GM12891 (cell line): ENCODE data around the gene ATXN1.
A peak's percentile ranks its signal among the peaks of the same experiment; 100 is the strongest.

ENCODE experiments used
- PAX5 ChIP-seq: IDR thresholded peaks from 2 replicates; pipeline ENCODE4 v1.6.1; 2011; ENCODE audit warnings: low read length, moderate library complexity, mild to moderate bottlenecking; ENCODE audit not compliant: insufficient read depth, severe bottlenecking
- POLR2A ChIP-seq: IDR thresholded peaks from 2 replicates; pipeline ENCODE4 v1.6.1; 2011; ENCODE audit warnings: low read depth, low read length, control low read depth
- POLR2AphosphoS5 ChIP-seq: IDR thresholded peaks from 2 replicates; pipeline ENCODE4 v1.6.1; 2011; ENCODE audit warnings: low read depth, low read length, control low read depth
- POU2F2 ChIP-seq: IDR thresholded peaks from 2 replicates; pipeline ENCODE4 v1.6.1; 2011; ENCODE audit warnings: low read depth, mild to moderate bottlenecking, control low read depth, low read length, moderate library complexity
- SPI1 ChIP-seq: IDR thresholded peaks from 2 replicates; pipeline ENCODE4 v1.6.1; 2011; ENCODE audit warnings: low read depth, low read length, control low read depth
- TAF1 ChIP-seq: IDR thresholded peaks from 2 replicates; pipeline ENCODE4 v1.6.1; 2011; ENCODE audit warnings: low read depth, low read length, control low read depth

GRCh38 chr6:16761471-16762267 lies 409 bp upstream of the ATXN1 start:
- TF ChIP-seq POLR2A (no peak), POLR2AphosphoS5 (peak; percentile 61), TAF1 (no peak), SPI1 (no peak), PAX5 (no peak), POU2F2 (peak; percentile 43; the same call in 1 of the 2 replicates)
